Measurements from ENCODE around the gene CEP63.

CEP63 gene

DNA sequence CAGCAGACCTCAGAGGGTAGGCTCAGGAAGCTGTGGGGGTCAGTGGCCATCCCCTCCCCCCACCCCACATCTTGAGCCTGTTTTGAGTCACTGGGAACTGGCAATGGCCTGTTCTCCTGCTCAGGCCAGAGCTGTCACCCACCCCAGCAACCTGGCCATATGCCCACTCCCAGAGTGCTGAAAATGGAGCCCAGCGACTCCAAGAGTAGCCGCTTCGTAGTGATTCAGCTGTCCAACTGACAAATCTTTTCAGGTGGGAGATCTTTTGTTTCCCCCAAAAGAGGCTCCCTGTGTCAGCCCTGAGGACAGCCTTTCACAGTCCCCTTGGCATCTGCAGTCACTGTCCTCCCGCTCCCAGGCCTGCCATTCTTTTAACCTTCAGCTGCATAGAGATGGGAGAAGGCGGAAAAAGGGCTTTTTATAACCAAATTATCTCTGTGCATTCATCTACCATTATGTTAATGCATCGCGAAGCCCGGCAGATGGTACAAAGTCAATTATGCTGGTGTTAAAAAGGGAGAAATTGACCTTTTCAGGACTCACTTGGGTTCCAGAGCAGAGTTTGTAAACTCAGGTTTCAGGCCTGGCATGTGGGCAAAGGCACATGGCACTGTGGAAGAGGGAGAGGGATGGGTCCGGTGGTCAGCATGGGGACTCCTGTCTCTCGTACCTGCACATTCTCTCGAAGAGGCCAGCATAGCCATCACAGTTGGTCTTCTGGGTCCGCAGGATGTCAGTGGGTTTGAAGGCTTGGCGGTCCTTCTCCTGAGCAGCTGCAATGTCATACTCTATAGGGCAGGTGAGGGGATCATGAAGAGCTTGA, 132.8 kb downstream of the CEP63 start:
- no peak for DNase-seq (ENCODE audit: low read depth)
- TF ChIP-seq, protein P1, sequence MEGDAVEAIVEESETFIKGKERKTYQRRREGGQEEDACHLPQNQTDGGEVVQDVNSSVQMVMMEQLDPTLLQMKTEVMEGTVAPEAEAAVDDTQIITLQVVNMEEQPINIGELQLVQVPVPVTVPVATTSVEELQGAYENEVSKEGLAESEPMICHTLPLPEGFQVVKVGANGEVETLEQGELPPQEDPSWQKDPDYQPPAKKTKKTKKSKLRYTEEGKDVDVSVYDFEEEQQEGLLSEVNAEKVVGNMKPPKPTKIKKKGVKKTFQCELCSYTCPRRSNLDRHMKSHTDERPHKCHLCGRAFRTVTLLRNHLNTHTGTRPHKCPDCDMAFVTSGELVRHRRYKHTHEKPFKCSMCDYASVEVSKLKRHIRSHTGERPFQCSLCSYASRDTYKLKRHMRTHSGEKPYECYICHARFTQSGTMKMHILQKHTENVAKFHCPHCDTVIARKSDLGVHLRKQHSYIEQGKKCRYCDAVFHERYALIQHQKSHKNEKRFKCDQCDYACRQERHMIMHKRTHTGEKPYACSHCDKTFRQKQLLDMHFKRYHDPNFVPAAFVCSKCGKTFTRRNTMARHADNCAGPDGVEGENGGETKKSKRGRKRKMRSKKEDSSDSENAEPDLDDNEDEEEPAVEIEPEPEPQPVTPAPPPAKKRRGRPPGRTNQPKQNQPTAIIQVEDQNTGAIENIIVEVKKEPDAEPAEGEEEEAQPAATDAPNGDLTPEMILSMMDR (IDR thresholded peaks at IDR 0.05; ENCODE audit: control insufficient read depth, insufficient read depth, low read depth, low read length, missing control alignments): no peak

DNA sequence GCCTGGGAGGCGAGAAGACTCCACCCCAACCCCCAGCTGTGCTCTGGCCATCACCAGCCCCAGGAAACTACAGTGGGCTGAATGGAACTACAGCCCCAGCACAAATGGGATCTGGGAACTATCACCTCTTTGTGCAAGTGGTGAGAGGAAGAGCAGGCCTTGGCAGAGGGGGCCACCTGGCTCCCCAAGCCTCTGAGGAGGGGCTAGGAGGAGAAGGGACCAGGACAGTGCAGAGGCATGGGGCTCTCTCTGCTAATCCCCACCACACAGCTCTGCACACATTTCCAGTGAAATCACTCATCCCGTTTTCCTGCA, 133.4 kb downstream of the CEP63 start:
- TF ChIP-seq, protein P1 (IDR thresholded peaks at IDR 0.05; ENCODE audit: control insufficient read depth, insufficient read depth, low read depth, low read length, missing control alignments): no peak
- no peak for DNase-seq (ENCODE audit: low read depth)
- no peak overlapping the region for H3K4me3 ChIP-seq (ENCODE audit: control insufficient read depth, low read depth, low read length)

More for the DNA sequence above, 132.8 kb downstream of the CEP63 start:
- no peak overlapping the region for H3K4me3 ChIP-seq (ENCODE audit: control insufficient read depth, low read depth, low read length)

DNA sequence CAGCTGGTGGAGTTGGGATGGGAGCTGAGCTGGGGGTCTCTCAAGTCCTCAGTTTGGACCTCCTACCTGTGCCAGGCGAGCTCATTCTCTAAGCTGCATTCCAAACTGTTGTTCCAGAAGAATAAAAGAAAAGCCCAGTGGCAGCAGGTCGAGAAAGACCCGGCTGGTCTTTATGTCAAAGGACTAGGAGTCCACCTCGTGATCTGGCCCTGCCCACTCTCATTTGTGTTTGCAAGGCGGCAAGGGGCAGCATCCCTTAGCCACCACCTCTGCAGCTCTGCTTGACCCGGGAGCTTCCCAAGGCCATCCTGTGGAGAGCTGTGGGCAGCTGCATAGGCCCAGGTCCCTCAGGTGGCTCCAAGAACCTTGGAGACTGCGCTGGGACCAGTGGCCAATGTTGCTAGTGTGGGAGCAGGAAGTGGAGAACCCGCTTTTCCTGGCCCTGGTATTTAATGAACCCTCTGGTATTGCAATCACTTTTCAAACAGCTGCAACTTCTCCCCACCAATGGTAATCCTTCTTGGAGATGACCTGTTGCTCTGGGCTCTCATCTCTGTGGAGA, 134.1 kb downstream of the CEP63 start:
- H3K4me3 ChIP-seq (ENCODE audit: control insufficient read depth, low read depth, low read length): no peak overlapping the region
- DNase-seq (ENCODE audit: low read depth): no peak
- TF ChIP-seq, protein P1 (IDR thresholded peaks at IDR 0.05; ENCODE audit: control insufficient read depth, insufficient read depth, low read depth, low read length, missing control alignments): no peak

DNA sequence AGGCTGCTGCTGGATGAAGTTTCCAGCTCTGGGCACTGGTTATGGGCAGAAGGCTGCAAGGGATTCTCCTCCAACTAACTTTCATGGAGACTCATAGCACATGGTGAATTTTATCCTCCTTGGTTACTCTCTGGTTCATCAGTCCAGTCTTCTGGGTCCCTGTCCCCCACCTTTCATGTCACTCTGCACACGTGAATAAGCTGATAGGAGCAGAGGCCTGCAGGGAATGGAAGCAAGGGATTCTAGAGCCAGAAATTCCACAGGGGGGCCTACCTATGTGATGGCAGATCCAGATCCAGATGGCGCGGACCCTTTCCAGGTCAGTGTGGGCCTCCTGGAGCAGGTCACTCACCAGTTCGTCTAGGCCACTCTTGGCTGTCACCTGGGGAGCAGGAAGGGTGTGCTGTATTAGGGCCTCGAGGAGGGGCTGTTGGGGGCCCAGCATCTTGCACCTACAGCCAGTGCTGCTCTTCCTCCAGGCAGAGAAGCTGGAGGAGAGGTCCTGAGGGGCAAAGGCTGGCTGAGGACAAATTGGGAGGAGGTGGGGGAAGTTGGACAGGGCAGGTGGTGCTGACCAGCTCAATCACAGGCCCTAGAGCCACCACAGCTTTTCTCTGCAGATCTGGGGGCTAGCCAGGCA, 134.7 kb downstream of the CEP63 start:
- TF ChIP-seq, protein P1 (IDR thresholded peaks at IDR 0.05; ENCODE audit: control insufficient read depth, insufficient read depth, low read depth, low read length, missing control alignments): no peak
- no peak for DNase-seq (ENCODE audit: low read depth)
- no peak overlapping the region for H3K4me3 ChIP-seq (ENCODE audit: control insufficient read depth, low read depth, low read length)

DNA sequence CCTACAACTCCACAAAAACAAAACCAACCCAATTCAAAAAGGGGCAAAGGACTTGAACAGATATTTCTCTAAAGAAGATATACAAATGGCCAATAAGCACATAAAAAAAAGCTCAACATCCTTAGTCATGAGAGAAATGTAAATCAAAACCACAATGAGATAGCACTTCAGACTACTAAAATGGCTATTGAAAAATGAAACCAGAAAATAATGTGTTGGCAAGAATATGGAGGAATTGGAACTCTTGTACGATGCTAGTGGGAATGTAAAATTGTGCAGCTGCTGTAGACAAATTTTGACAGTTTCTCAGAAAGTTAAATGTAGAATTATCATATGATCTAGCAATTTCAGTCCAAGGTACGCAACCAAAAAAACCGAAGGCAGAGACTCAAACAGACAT, 136.0 kb downstream of the CEP63 start:
- no peak overlapping the region for H3K4me3 ChIP-seq (ENCODE audit: control insufficient read depth, low read depth, low read length)
- TF ChIP-seq, protein P1 (IDR thresholded peaks at IDR 0.05; ENCODE audit: control insufficient read depth, insufficient read depth, low read depth, low read length, missing control alignments): no peak
- no peak for DNase-seq (ENCODE audit: low read depth)

DNA sequence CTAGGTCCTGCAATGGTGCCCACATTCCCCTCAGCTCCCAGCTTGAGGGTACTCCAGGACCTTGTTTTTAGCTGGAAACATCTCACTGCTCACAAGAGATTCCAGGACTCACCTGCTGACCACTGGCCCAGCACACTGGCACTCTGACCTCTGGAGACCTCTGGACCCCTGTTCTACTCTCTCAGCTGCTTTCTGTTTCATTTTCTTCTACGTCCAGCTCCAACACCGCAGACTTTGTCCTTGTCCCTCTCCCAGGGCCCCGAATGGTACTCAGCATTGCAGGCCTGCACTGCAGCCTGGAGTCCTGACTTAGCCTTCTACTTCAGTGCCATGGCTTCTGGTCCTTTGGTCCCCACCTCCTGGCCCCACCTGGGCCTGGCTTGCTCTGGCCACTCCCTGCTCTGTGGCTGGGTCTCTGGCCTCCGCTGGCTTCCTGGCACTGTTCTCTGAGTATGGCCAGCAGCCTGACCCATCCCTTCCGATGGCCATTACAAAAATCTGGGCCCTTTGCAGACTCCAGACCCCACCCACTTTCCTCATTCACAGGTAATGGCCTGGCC, 137.0 kb downstream of the CEP63 start:
- DNase-seq (ENCODE audit: low read depth): no peak
- TF ChIP-seq, protein P1 (IDR thresholded peaks at IDR 0.05; ENCODE audit: control insufficient read depth, insufficient read depth, low read depth, low read length, missing control alignments): no peak
- no peak overlapping the region for H3K4me3 ChIP-seq (ENCODE audit: control insufficient read depth, low read depth, low read length)
